Kidney glomerular epithelial cell (primary cell): ENCODE results near the gene MAP4K1.
A peak's percentile ranks its signal among the peaks of the same experiment; 100 is the strongest.
"Not testable (repeated sequence)": the region's sequence is repeated elsewhere in the genome, so short reads cannot be mapped to it uniquely, and the experiment has no call there.

Experiments used
- DNase-seq: peaks from one replicate; lab custom pipeline; 2025; lab: John Stamatoyannopoulos, UW

MAP4K1 gene

DNA sequence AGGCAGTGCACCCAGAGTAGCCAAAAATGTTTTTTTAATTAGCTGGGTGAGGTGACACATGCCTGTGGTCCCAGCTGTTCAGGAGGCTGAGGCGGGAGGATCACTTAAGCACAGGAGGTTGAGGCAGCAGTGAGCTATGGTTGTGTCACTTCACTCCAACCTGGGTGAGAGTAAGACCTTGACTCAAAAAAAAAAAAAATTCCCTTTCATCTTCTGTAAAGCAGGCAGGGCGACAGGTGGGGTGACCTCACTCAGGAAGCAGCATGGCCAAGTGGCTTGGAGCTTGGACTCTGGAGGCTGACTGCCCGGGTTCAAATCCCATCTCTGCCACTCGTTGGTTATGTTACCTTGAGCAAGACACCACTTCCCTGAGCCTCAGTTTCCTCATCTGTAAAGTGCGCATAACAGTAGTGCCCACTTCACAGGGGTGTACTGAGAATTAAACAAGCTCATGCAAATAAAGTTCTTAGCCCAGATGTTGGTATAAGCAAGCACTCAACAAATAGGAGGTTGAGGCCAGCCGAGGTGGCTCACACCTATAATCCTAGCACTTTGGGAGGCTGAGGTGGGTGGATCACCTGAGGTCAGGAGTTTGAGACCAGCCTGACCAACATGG lies 48.3 kb downstream of the MAP4K1 start:
- no peak for DNase-seq

DNA sequence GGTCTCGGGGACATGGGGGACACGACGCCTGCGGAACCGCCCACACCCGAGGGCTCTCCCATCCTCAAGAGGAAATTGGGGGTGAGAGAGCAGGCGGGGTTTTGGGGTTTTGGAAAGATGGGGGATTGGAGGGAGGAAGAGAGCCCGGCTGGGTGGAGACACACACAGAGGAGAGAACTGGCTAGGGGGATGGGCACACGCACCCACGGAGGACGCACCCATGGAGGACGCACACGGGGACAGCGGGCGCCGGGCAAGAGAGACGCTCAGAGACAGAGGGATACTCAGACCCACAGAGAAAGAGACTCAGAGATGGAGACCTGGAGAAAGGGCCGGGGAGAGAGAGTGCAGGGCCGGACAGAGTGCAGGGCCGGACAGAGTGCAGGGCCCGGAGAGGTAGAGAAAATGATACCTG lies 52.1 kb downstream of the MAP4K1 start:
- no peak for DNase-seq

DNA sequence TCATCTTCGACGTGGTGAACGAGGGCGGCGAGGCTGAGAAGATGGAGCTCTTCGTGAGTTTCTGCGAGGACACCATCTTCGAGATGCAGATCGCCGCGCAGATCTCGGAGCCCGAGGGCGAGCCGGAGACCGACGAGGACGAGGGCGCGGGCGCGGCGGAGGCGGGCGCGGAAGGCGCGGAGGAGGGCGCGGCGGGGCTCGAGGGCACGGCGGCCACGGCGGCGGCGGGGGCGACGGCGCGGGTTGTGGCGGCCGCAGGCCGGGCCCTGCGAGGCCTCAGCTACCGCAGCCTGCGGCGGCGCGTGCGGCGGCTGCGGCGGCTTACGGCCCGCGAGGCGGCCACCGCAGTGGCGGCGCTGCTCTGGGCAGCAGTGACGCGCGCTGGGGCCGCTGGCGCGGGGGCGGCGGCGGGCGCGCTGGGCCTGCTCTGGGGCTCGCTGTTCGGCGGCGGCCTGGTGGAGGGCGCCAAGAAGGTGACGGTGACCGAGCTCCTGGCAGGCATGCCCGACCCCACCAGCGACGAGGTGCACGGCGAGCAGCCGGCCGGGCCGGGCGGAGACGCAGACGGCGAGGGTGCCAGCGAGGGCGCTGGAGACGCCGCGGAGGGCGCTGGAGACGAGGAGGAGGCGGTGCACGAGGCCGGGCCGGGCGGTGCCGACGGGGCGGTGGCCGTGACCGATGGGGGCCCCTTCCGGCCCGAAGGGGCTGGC lies 52.6 kb downstream of the MAP4K1 start:
- no peak for DNase-seq

DNA sequence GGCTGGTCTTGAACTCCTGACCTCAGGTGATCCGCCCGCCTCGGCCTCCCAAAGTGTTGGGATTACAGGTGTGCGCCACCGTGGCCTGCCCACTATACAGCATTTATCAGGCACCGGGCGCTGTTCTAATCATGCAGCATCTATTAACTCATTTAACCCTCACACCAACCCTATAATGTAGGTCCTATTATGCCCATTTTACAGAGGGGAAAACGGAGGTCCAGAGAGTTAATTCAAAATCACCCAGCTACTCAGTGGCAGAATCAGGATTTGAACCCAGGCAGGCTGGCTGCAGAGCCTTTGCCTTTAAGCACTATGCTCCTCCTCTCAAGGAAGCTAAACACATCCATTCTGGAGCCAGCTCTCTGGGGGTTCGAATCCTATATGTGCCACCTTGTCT lies 54.3 kb downstream of the MAP4K1 start:
- DNase-seq: no peak

DNA sequence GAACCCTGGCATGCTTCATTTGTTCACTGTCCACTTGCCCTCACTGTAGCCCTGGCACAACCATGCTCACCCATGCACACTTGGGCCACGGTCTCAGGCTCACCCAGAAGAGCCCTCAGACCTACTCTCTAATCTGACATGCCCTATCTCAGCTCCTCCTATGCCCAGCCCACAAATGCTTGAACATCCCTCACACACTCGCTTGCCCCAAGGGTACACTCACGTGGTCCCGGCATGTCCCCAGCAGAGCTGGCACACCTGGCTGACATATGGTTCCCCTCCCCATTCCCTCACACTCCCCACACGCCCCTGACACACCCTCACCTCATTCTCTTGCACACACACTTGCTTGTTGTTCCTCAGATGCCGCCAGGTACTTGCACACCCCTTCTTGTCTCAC lies 55.7 kb downstream of the MAP4K1 start:
- no peak for DNase-seq

DNA sequence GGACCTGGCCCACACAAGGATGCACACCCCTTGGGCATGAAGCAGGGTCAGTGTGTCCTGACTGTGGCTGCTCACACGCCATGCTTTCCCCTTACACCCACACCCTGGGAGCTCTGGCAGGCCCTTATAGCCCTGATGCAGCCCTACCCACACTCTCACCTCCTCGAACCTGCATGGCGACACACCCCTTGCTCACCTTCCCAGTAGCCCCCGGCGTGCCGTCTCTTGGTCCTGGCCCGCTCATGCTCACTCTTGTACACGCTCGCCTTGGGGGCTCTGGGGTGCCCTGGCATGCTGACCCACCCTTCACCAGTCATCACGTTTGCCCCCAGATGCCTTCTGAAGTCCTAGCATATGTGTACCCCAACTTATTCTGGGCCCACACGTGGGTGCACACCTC lies 56.1 kb downstream of the MAP4K1 start:
- no peak for DNase-seq

DNA sequence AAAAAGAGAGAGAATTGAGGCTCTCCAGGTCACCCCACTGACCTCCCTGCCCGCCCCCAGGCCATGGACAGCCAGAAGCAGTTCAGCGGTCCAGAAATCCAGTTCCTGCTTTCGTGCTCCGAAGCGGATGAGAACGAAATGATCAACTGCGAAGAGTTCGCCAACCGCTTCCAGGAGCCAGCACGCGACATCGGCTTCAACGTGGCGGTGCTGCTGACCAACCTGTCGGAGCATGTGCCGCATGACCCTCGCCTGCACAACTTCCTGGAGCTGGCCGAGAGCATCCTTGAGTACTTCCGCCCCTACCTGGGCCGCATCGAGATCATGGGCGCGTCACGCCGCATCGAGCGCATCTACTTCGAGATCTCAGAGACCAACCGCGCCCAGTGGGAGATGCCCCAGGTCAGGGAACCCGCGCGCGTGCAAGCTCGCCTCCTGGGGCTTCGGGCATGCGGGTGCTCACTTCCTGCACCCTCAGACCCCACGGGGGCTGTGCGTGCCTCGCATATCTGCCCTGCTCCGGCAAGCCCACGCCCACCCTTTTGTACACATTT lies 56.6 kb downstream of the MAP4K1 start:
- DNase-seq: no peak

DNA sequence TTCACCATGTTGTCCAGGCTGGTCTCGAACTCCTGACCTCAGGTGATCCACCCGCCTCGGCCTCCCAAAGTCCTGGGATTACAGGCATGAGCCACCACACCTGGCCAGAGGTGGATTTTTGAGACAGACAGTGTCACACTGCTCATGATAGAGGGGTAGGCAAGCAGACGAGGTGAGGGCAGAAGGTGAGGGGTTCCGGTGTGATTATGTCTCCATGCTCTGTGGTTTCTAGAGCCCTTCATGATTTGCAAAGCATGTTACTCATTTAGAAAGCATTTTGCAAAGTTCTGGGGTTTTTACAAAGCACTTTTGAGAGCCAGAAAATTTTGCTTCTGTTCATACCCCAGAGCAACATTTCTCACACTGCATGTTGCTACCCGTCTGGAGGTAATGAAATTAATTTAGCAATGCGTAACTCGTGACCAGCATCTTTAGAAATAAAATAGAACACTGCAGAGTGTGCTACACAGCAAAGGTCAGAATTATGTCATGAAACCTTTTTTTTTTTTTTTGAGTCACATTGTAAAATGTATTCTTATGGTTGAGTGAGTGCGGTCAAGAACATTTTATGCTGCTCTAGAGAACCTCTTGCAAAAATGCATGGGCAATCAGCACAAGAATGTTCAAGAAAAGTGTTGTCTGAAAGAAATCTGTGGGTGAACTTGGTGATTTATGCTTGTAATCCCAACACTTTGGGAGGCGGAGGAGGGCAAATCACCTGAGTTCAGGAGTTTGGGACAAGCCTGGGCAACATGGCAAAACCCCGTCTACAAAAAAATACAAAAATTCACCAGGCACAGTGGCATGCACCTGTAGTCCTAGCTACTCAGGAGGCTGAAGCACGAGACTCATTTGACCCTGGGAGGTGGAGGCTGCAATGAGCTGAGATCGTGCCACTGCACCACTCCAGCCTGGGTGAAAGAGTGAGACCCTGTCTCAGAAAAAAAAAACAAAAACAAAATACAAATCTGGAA lies 58.0 kb downstream of the MAP4K1 start:
- DNase-seq: peak; percentile 1

DNA sequence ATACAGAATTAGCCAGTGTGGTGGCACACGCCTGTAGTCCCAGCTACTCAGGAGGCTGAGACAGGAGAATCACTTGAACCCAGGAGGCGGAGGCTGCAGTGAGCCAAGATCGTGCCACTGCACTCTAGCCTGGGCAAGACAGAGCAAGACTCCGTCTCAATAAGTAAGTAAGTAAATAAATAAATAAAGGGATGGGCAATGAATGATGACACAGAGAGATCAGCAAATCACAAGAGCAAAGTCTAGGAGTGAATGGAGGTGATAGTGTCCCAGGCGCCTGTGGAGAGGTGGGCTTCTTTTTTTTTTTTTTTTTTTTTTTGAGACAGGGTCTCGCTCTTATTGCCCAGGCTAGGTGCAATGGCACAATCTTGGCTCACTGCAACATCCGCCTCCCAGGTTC lies 58.8 kb downstream of the MAP4K1 start:
- DNase-seq: not testable (repeated sequence)

DNA sequence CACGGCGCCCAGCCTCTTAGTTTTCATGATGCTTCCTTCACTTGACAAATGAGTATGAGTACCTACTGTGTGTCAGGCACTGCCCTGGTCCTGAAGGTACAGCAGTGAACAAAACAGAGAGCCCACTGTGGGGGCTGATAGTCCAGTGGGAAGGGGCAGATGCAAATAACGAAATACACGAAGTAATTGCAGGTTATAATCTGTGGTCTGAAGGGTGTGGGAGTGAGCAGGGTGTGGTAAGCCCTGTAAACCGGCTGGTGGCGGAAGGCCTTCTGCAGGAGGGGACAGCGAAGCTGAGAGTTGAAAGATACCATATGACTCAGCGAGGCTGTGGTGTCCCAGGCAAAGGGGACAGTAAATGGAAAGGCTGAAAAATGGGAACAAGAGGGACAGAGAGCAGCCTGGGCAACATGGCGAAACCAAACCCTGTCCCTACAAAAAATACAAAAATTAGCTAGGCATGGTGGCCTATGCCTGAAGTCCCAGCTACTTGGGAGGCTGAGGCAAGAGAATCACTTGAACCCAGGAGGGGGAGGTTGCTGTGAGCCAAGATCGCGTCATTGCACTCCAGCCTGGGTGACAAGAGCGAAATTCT lies 60.5 kb downstream of the MAP4K1 start:
- DNase-seq: no peak

DNA sequence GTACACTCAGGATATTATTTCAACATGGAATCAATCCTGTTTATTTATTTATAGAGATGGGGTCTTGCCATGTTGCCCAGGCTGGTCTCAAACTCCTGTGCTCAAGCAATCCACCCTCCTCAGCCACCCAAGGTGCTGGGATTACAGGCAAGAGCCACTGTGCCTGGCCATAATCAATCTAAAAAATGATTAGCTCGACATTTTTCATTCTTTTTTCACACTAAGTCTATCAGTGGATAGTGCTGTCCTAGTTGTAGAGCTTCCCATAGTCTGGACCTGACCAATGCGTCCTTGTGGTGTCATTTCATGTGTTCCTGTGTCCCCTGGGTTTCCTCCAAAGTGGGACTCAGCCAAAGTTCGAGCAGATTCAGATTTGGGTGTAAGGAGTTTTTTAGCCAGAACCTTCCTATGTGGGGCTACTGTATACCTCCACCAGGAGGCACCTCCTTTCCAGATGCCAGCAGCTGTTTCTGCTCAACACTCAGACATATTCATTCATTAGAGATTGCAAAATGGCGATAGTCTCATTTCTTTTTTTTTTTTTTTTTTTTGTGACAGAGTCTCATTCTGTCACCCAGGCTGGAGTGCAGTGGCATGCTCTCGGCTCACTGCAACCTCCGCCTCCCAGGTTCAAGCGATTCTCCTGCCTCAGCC lies 61.1 kb downstream of the MAP4K1 start:
- no peak for DNase-seq

DNA sequence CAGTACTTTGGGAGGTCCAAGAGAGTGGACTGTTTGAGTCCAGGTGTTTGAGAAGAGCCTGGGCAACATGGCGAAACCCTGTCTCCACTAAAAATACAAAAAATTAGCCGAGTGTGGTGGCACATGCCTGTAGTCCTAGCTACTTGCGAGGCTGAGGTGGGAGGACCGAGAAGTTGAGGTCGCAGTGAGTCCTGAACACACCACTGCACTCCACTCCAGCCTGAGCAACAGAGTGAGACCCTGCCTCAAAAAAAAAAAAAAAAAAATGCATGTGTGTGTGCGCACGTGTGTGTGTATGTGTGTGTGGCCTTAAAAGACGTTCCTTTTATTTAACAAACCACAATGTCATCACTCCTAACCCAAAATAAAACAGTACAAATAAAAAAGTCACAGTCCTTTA lies 62.6 kb downstream of the MAP4K1 start:
- DNase-seq: no peak

DNA sequence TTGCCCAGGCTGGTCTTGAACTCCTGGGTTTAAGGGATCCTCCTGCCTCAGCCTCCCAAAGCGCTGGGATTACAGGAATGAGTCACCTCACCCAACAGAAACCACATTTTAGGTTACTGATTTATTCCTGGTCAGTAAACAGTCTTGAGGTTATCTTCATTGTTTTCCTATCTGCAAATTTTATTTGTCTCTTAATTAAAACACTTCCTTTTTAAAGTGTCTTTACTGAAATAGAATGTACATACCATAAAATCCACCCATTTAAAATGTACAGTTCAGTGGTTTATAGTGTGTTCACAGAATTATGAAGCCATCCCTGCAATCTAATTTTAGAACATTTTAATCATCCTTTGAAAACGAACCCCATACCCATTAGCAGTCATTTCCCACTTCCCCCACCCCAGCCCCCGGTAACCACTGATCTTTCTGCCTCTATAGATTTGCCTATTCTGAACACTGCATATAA lies 63.0 kb downstream of the MAP4K1 start:
- no peak for DNase-seq

DNA sequence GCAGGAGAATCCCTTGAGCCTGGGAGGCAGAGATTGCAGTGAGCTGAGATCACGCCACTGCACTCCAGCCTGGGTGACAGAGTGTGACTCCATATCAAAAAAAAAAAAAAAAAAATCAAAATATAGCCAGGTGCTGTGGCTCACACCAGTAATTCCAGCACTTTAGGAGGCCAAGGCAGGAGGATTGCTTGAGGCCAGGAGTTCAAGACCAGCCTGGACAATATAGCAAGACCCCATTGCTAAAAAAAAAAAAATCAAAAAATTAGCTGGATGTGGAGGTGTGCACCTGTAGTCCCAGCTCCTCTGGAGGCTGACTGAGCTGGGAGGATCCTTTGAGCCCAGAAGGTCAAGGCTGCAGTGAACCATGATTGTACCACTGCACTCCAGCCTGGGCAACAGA lies 64.5 kb downstream of the MAP4K1 start:
- DNase-seq: not testable (repeated sequence)

DNA sequence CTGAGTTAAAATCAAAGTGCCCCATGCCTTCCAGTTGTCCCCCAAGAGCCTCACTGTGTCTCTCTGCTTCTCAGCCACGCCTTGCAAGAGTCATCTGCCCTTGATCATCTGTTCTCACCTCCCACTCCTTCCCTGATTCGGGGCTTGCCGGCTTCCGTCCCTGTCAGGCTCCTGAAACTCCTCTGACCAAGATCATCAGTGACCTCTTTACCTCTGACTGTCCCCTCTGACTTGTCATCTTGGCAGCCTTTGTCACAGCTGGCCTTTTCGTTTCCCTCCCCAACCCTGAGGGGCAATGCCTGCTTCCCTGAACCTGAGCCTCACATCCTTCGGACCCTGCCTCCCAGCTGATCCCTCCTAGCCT lies 66.3 kb downstream of the MAP4K1 start:
- no peak for DNase-seq

DNA sequence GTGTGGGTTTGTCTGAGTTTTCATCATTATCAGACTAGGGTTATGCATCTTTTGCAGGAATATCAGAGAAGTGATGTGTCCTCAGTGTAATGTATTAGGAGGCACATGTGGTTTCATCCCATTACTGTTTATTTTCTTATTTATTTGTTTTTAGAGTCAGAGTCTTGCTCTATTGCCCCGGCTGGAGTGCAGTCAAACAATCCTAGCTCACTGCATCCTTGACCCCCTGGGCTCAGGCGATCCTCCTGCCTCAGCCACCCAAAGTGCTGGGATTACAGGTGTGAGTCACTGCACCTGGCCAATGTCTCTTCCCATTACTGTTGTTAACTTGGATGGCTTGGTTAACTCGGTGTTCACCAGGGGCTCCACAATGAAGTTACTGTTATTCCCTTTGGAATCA lies 67.4 kb downstream of the MAP4K1 start:
- no peak for DNase-seq

DNA sequence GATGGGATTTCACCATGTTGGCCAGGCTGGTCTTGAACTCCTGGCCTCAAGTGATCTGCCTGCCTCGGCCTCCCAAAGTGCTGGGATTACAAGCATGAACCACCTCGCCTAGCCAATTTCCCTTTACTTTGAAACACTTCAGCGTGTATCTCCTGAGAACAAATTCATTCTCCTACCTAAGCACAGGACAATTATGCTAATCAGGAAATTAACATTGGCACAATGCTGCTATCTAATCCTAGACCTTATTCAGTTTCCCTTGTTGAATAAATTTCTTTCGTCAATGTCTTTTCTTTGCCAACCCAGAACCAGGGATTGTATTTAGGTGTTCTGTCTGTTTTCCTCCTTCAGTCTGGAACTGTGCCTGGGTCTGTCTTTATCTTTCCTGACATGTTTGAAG lies 67.8 kb downstream of the MAP4K1 start:
- DNase-seq: no peak

DNA sequence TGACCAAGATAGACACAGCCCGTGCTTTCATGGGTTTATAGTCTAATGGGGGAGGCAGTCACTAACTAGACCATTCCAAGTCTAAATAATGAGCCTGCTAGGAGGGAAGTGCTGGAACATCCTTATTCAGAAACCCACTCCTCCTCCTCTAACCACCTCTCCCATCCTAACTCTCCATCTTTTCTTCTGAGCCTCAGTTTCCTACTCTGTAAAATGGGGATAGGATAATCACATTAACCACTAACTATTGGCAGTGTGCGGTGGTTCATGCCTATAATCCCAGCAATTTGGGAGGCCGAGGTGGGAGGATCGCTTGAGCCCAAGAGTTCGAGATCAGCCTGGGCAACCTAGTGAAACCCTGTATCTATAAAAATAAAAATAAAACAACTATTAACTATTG lies 68.7 kb downstream of the MAP4K1 start:
- DNase-seq: no peak

DNA sequence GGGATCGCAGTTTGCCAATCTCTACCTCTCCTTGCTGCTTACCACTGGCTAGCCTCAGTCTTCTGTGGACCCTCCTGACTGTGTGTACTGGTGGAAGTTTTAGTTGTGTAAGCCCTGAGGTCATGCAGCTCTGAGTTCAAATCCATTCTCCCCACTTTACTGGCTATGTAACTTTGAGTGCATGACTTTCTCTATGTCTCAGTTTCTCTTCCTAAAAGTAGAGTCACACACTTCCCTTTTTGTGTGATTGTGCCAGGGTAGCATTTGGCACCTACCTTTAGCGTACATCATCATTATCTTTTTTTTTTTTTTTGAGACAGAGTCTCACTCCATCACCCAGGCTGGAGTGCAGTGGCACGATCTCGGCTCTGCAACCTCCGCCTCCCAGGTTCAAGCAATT lies 70.3 kb downstream of the MAP4K1 start:
- DNase-seq: no peak

DNA sequence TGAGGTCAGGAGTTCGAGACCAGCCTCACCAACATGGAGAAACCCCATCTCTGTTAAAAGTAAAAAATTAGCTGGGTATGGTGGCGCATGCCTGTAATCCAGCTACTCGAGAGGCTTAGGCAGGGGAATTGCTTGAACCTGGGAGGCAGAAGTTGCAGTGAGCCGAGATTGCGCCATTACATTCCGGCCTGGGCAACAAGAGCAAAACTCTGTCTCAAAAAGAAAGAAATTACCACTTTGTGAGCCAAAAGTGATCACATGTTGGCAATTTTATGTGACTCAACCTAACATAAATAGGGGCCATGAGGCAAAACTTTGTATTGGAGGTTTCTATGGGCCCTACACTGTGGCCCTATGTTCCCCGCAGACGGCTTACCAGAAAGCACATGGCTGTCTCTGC lies 72.2 kb downstream of the MAP4K1 start:
- no peak for DNase-seq

DNA sequence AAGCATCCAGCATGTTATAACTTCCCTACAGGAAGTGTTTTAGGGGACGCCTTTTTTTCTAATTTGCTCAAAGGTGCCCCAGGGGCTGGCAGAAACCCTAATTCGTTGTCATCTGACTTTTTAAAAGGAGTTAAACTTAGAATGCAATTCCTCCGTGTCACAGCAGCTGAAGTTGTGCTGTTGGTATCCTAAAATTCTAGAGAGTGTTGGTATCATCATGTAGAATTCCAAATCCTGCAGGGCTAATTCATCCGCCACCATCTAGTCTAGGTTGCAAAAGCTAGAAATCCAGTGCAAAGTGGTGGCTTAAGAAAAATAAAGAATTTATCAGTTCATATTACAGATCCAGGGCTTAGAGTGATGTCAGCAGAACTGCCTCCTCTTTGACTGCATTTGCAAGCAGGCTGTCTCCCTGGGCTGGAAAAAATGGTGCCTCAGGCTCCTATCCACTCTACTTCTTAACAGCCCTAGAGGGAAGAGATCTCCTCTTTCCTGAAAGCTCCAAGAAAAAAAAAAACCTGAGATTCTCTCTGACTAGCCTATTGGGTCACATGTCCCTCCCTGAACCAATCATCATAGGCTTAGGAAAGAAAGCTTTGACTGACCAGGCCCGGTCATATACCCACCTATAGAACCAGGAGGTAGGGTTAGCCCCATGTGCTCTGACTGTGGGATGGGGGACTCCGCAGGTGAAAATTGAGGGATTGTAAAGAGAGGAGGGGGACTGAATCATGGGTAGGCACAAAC lies 73.0 kb downstream of the MAP4K1 start:
- DNase-seq: no peak
